ENCODE data around the gene COL18A1.

DNA sequence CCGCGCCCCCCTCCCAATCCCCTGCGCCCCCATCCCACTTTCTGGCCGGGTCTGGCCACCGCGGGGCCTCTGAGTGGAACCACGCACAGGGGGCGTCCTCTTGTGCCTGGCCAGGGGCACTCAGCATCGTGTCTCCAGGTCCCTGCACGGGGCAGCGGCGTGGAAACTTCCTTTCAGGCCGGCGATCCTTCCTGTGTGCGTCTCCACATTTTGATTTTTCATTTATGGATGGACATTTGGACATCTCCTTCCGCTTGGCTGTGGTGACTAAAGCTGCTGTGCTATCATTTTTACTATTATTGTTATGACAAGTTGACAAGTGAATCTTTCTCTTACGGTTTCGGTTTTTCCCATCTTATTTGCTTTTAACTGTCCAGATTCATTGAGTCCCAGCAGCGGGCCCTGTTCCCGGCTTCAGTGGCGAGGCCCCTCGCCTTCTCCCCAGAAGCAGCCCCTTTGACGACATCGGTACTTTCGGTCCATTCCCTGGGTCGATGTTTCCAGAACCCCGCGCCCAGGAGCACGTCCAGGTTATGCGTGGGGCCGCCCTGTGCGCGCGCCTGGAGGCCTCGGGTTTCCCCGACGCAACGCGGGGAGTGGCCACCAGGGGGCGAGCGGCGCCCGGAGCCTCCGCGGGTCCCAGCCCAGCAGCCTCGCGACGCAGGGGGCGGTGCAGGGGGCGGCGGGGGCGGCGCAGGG, 149.7 kb downstream of the COL18A1 start:
- TF ChIP-seq POLR2AphosphoS5 (IDR thresholded peaks at IDR 0.05; ENCODE audit: low read depth, low read length) (no peak), NFIC (IDR thresholded peaks at IDR 0.05; ENCODE audit: borderline replicate concordance) (no peak), TEAD4 (IDR thresholded peaks at IDR 0.05; ENCODE audit: borderline replicate concordance, insufficient read depth) (no peak), RCOR1 (IDR thresholded peaks at IDR 0.05; ENCODE audit: low read length) (no peak), NRF1 (IDR thresholded peaks at IDR 0.05; ENCODE audit: low read depth, low read length) (peak; percentile 32; the same call in 1 of the 2 replicates), SMC3 (IDR thresholded peaks at IDR 0.05; ENCODE audit: low read depth, low read length) (peak; percentile 72)
- TF ChIP-seq, protein P1, sequence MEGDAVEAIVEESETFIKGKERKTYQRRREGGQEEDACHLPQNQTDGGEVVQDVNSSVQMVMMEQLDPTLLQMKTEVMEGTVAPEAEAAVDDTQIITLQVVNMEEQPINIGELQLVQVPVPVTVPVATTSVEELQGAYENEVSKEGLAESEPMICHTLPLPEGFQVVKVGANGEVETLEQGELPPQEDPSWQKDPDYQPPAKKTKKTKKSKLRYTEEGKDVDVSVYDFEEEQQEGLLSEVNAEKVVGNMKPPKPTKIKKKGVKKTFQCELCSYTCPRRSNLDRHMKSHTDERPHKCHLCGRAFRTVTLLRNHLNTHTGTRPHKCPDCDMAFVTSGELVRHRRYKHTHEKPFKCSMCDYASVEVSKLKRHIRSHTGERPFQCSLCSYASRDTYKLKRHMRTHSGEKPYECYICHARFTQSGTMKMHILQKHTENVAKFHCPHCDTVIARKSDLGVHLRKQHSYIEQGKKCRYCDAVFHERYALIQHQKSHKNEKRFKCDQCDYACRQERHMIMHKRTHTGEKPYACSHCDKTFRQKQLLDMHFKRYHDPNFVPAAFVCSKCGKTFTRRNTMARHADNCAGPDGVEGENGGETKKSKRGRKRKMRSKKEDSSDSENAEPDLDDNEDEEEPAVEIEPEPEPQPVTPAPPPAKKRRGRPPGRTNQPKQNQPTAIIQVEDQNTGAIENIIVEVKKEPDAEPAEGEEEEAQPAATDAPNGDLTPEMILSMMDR (IDR thresholded peaks at IDR 0.05) = peak; percentile 69
- TF ChIP-seq, protein P2, sequence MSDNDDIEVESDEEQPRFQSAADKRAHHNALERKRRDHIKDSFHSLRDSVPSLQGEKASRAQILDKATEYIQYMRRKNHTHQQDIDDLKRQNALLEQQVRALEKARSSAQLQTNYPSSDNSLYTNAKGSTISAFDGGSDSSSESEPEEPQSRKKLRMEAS (IDR thresholded peaks at IDR 0.05; ENCODE audit: low read depth) = peak; percentile 40; the same call in 1 of the 2 replicates
- TF ChIP-seq, protein P3, sequence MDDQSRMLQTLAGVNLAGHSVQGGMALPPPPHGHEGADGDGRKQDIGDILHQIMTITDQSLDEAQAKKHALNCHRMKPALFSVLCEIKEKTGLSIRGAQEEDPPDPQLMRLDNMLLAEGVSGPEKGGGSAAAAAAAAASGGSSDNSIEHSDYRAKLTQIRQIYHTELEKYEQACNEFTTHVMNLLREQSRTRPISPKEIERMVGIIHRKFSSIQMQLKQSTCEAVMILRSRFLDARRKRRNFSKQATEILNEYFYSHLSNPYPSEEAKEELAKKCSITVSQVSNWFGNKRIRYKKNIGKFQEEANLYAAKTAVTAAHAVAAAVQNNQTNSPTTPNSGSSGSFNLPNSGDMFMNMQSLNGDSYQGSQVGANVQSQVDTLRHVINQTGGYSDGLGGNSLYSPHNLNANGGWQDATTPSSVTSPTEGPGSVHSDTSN (IDR thresholded peaks at IDR 0.05) = no peak
